Measurements from ENCODE around the gene SPINT2. TPM values are rescaled to one million over a fixed set of nuclear protein-coding genes. Genes with fewer than 3 reads are reported as not detected.
A peak's percentile ranks its signal among the peaks of the same experiment; 100 is the strongest.

SPINT2 gene
- total RNA-seq, 2 donors from 2014 or later: 266 to 305 TPM

- Histone ChIP-seq H3K4me1 (peaks cover 61% of the 10 kb centered on the region), H3K27me3 (no peaks in the 10 kb centered on the region), H3K9me3 (no peaks in the 10 kb centered on the region), H3K4me3 (peak overlapping the region; percentile 63 to 78), H3K36me3 (replicated peaks in 1 of 2; ENCODE audit: insufficient read depth in 1 of 2, low read depth in 2 of 2) (no peaks in the 10 kb centered on the region), H3K27ac (peak overlapping the region; percentile 89 to 97 (median 94))
- TF ChIP-seq POLR2A (IDR thresholded peaks at IDR 0.05): no peak
- peak in 3 of 7 experiments; percentile 8 to 28 (median 26) for TF ChIP-seq CTCF (IDR thresholded peaks at IDR 0.05)
- DNase-seq (peak; percentile 47 to 69 (median 58)), ATAC-seq (no peak)
- WGBS, 2 donors: 4 to 5% methylated on average over 14 of the region's 14 CpGs
- intact Hi-C loops (cut with DNase I): no loop called here
These were observed 964 bp downstream of the SPINT2 start for GRCh38 chr19:38265213-38265861.

GRCh38 chr19:38265921-38266429 lies 1.6 kb downstream of the SPINT2 start:
- TF ChIP-seq CTCF (IDR thresholded peaks at IDR 0.05): no peak
- TF ChIP-seq POLR2A (IDR thresholded peaks at IDR 0.05): peak in 2 of 3 donors; percentile 12 to 22
- H3K36me3 ChIP-seq (replicated peaks in 1 of 2; ENCODE audit: insufficient read depth in 1 of 2, low read depth in 2 of 2): no peaks in the 10 kb centered on the region
- ATAC-seq: no peak
- peak overlapping the region; percentile 89 to 97 (median 94) for H3K27ac ChIP-seq
- H3K4me1 ChIP-seq: peaks cover 68% of the 10 kb centered on the region
- peak in 2 of 4 donors; percentile 40 to 43 for DNase-seq
- H3K27me3 ChIP-seq: no peaks in the 10 kb centered on the region
- no peaks in the 10 kb centered on the region for H3K9me3 ChIP-seq
- 21 to 39% methylated on average over 12 of the region's 12 CpGs for WGBS, 2 donors
- intact Hi-C loops (cut with DNase I): no loop called here
- peak overlapping the region; percentile 63 to 78 for H3K4me3 ChIP-seq

- peak in 3 of 4 donors; percentile 37 to 45 (median 39) for DNase-seq
- Histone ChIP-seq H3K4me3 (no peak overlapping the region), H3K9me3 (no peaks in the 10 kb centered on the region), H3K4me1 (peaks cover 78% of the 10 kb centered on the region), H3K27me3 (no peaks in the 10 kb centered on the region), H3K36me3 (replicated peaks in 1 of 2; ENCODE audit: insufficient read depth in 1 of 2, low read depth in 2 of 2) (no peaks in the 10 kb centered on the region), H3K27ac (peak overlapping the region; percentile 71 to 97 (median 94))
- no peak for TF ChIP-seq CTCF (IDR thresholded peaks at IDR 0.05)
- TF ChIP-seq POLR2A (IDR thresholded peaks at IDR 0.05): peak in 2 of 3 donors; percentile 29 to 39
- ATAC-seq: no peak
- 13 to 20% methylated on average over 12 of the region's 12 CpGs for WGBS, 2 donors
- intact Hi-C loops (cut with DNase I): no loop called here
These were observed 2.7 kb downstream of the SPINT2 start for GRCh38 chr19:38266981-38267597.

GRCh38 chr19:38267761-38268483 lies 3.5 kb downstream of the SPINT2 start:
- H3K4me3 ChIP-seq: no peak overlapping the region
- intact Hi-C loops (cut with DNase I): no loop called here
- no peaks in the 10 kb centered on the region for H3K36me3 ChIP-seq (replicated peaks in 1 of 2; ENCODE audit: insufficient read depth in 1 of 2, low read depth in 2 of 2)
- H3K4me1 ChIP-seq: peaks cover 81% of the 10 kb centered on the region
- TF ChIP-seq CTCF (IDR thresholded peaks at IDR 0.05) (no peak), POLR2A (IDR thresholded peaks at IDR 0.05) (peak in 1 of 3 donors; percentile 30)
- H3K9me3 ChIP-seq: no peaks in the 10 kb centered on the region
- H3K27me3 ChIP-seq: no peaks in the 10 kb centered on the region
- 8 to 15% methylated on average over 12 of the region's 12 CpGs for WGBS, 2 donors
- DNase-seq (peak; percentile 81 to 89 (median 86)), ATAC-seq (peak; percentile 19)
- peak overlapping the region; percentile 71 to 97 (median 94) for H3K27ac ChIP-seq
